GM12878 (cell line): ENCODE data around the gene GLMP. TPM values are rescaled to one million over a fixed set of nuclear protein-coding genes. Genes with fewer than 3 reads are reported as not detected.

ENCODE experiments used
- CBFB ChIP-seq: IDR thresholded peaks from 2 replicates; pipeline ENCODE4 v1.6.1; 2016; ENCODE audit warnings: antibody characterized with exemption, low read depth
- CBX5 ChIP-seq: sonication (generic); IDR thresholded peaks from 2 replicates; pipeline ENCODE4 v1.6.1; 2016; ENCODE audit warnings: low read depth, moderate library complexity, mild to moderate bottlenecking, inconsistent platforms
- HSF1 ChIP-seq: fragments of 150-350 bp; IDR thresholded peaks from 2 replicates; pipeline ENCODE4 v1.6.1; 2014; ENCODE audit warnings: mild to moderate bottlenecking, low read depth, low read length
- IKZF1 ChIP-seq: fragments of 450-650 bp; conservative IDR thresholded peaks from 2 replicates; pipeline ENCODE4 v1.6.1; 2017; ENCODE audit warnings: antibody characterized with exemption, mild to moderate bottlenecking
- KLF5 ChIP-seq: fragments of 450-650 bp; IDR thresholded peaks from 2 replicates; pipeline ENCODE4 v1.6.1; 2014; ENCODE audit warnings: mild to moderate bottlenecking; ENCODE audit not compliant: partially characterized antibody
- MEF2A ChIP-seq: IDR thresholded peaks from 2 replicates; pipeline ENCODE4 v1.6.1; 2011; ENCODE audit warnings: low read depth, mild to moderate bottlenecking, low read length, moderate library complexity; ENCODE audit not compliant: insufficient read depth
- MTA2 ChIP-seq: fragments of 450-650 bp; IDR thresholded peaks from 2 replicates; pipeline ENCODE4 v1.6.1; 2016; ENCODE audit warnings: low read depth, mild to moderate bottlenecking, moderate library complexity
- MTA3 ChIP-seq: IDR thresholded peaks from 2 replicates; pipeline ENCODE4 v1.6.1; 2012; ENCODE audit warnings: low read length, inconsistent platforms, borderline replicate concordance
- MXI1 ChIP-seq: fragments of 150-350 bp; IDR thresholded peaks from 2 replicates; pipeline ENCODE4 v1.6.1; 2011; ENCODE audit warnings: low read depth, mild to moderate bottlenecking, inconsistent platforms, low read length, improper control_type of control experiment
- NBN ChIP-seq: fragments of 450-650 bp; IDR thresholded peaks from 2 replicates; pipeline ENCODE4 v1.6.1; 2016
- NFYB ChIP-seq: IDR thresholded peaks from 2 replicates; pipeline ENCODE4 v1.6.1; 2011; ENCODE audit warnings: low read depth, mild to moderate bottlenecking, low read length, improper control_type of control experiment, moderate library complexity; ENCODE audit not compliant: insufficient read depth
- RELA ChIP-seq: fragments of 450-650 bp; IDR thresholded peaks from 2 replicates; pipeline ENCODE4 v1.8.0; 2014; ENCODE audit warnings: borderline replicate concordance; ENCODE audit not compliant: partially characterized antibody
- RELB ChIP-seq: fragments of 450-650 bp; IDR thresholded peaks from 2 replicates; pipeline ENCODE4 v1.6.1; 2017; ENCODE audit warnings: low read depth, mild to moderate bottlenecking, moderate library complexity
- SREBF2 ChIP-seq: IDR thresholded peaks from 2 replicates; pipeline ENCODE4 v1.6.1; 2012; ENCODE audit warnings: mild to moderate bottlenecking, low read length
- YBX1 ChIP-seq: fragments of 450-650 bp; IDR thresholded peaks from 2 replicates; pipeline ENCODE4 v1.6.1; 2016; ENCODE audit warnings: antibody characterized with exemption
- ZNF274 ChIP-seq: IDR thresholded peaks from one replicate; pipeline ENCODE4 v1.8.0; 2011; ENCODE audit not compliant: insufficient read length, insufficient read depth
- ZNF622 ChIP-seq: fragments of 450-650 bp; IDR thresholded peaks from 2 replicates; pipeline ENCODE4 v1.6.1; 2017; ENCODE audit warnings: mild to moderate bottlenecking, inconsistent platforms
- polyA plus RNA-seq, 11 experiments: library from polyadenylated mRNA; depleted of rRNA in 4 of 11; unstranded in 6 of 11; stranded (reverse) in 5 of 11; fragments of >200 nt; fragmentation: Nextera tagmentation in 4 of 11; fragmentation: Illumina TruSeq in 1 of 11; extraction: Ambion mirVana in 4 of 11; extraction: Trizol in 1 of 11; gene quantifications; 1 replicate in 1 of 11; 2 replicates in 10 of 11; pipeline versions ENCODE4 v1.2.1 to v1.2.3, GENCODE V29; 2011 to 2016; ENCODE audit warnings: inconsistent platforms in 2 of 11, missing spikeins in 2 of 11, low read depth in 1 of 11
- total RNA-seq, 4 experiments: library from RNA; depleted of rRNA in 3 of 4; stranded (reverse); fragments of >200 nt in 3 of 4; fragmentation: Illumina TruSeq in 1 of 4; extraction: Trizol in 1 of 4; gene quantifications; 2 replicates each; pipeline versions ENCODE4 v1.2.1 to v1.2.3, GENCODE V29; 2013 to 2021
- TF ChIP-seq, protein P1 (sequence below): IDR thresholded peaks from 2 replicates; pipeline ENCODE4 v1.6.1; 2012; ENCODE audit warnings: improper control_type of control experiment, low read depth, low read length; ENCODE audit not compliant: insufficient replicate concordance
- TF ChIP-seq, protein P2 (sequence below): fragments of 450-650 bp; IDR thresholded peaks from 2 replicates; pipeline ENCODE4 v1.6.1; 2017; ENCODE audit warnings: antibody characterized with exemption, mild to moderate bottlenecking, moderate library complexity

The GLMP gene
- total and polyA plus RNA-seq, 10 of the 15 experiments (the other 5 are each of a cell fraction or from before 2014, with no cell fraction given) = 4.4 to 30.0 (median 19.5) TPM

GRCh38 chr1:156282479-156283222, 12.8 kb downstream of the GLMP start, which contains the start of gene SMG5 (continued):
- TF ChIP-seq NFYB (0 out of 2 replicates have a peak, but pooled peaks have one; percentile 22), YBX1 (no peak), KLF5 (peak; percentile 63), SREBF2 (no peak), CBX5 (0 out of 2 replicates have a peak, but pooled peaks have one; percentile 24), RELB (peak; percentile 74), MTA3 (no peak), CBFB (peak; percentile 98), NBN (peak; percentile 39; the same call in 1 of the 2 replicates), MEF2A (peak; percentile 69; the same call in 1 of the 2 replicates), RELA (peak; percentile 47), HSF1 (peak; percentile 87), MXI1 (peak; percentile 94), ZNF622 (no peak), ZNF274 (no peak), IKZF1 (peak; percentile 95), MTA2 (no peak)
- TF ChIP-seq, protein P1, sequence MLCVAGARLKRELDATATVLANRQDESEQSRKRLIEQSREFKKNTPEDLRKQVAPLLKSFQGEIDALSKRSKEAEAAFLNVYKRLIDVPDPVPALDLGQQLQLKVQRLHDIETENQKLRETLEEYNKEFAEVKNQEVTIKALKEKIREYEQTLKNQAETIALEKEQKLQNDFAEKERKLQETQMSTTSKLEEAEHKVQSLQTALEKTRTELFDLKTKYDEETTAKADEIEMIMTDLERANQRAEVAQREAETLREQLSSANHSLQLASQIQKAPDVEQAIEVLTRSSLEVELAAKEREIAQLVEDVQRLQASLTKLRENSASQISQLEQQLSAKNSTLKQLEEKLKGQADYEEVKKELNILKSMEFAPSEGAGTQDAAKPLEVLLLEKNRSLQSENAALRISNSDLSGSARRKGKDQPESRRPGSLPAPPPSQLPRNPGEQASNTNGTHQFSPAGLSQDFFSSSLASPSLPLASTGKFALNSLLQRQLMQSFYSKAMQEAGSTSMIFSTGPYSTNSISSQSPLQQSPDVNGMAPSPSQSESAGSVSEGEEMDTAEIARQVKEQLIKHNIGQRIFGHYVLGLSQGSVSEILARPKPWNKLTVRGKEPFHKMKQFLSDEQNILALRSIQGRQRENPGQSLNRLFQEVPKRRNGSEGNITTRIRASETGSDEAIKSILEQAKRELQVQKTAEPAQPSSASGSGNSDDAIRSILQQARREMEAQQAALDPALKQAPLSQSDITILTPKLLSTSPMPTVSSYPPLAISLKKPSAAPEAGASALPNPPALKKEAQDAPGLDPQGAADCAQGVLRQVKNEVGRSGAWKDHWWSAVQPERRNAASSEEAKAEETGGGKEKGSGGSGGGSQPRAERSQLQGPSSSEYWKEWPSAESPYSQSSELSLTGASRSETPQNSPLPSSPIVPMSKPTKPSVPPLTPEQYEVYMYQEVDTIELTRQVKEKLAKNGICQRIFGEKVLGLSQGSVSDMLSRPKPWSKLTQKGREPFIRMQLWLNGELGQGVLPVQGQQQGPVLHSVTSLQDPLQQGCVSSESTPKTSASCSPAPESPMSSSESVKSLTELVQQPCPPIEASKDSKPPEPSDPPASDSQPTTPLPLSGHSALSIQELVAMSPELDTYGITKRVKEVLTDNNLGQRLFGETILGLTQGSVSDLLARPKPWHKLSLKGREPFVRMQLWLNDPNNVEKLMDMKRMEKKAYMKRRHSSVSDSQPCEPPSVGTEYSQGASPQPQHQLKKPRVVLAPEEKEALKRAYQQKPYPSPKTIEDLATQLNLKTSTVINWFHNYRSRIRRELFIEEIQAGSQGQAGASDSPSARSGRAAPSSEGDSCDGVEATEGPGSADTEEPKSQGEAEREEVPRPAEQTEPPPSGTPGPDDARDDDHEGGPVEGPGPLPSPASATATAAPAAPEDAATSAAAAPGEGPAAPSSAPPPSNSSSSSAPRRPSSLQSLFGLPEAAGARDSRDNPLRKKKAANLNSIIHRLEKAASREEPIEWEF = no peak
- TF ChIP-seq, protein P2, sequence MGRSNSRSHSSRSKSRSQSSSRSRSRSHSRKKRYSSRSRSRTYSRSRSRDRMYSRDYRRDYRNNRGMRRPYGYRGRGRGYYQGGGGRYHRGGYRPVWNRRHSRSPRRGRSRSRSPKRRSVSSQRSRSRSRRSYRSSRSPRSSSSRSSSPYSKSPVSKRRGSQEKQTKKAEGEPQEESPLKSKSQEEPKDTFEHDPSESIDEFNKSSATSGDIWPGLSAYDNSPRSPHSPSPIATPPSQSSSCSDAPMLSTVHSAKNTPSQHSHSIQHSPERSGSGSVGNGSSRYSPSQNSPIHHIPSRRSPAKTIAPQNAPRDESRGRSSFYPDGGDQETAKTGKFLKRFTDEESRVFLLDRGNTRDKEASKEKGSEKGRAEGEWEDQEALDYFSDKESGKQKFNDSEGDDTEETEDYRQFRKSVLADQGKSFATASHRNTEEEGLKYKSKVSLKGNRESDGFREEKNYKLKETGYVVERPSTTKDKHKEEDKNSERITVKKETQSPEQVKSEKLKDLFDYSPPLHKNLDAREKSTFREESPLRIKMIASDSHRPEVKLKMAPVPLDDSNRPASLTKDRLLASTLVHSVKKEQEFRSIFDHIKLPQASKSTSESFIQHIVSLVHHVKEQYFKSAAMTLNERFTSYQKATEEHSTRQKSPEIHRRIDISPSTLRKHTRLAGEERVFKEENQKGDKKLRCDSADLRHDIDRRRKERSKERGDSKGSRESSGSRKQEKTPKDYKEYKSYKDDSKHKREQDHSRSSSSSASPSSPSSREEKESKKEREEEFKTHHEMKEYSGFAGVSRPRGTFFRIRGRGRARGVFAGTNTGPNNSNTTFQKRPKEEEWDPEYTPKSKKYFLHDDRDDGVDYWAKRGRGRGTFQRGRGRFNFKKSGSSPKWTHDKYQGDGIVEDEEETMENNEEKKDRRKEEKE = no peak
